Spleen (tissue), 7 donors: ENCODE data around the gene XPO6.

Experiments used
- POLR2A ChIP-seq, 3 donors: fragments of 450-650 bp; IDR thresholded peaks; one replicate each; pipeline ENCODE4 v1.5.1; 2017; ENCODE audit warnings: antibody characterized with exemption in 3 of 3, mild to moderate bottlenecking in 1 of 3
- POLR2AphosphoS5 ChIP-seq, 3 donors: sonication (generic); formaldehyde crosslinking; IDR thresholded peaks; one replicate each; pipeline ENCODE4 v1.5.1; 2017; ENCODE audit warnings: antibody characterized with exemption in 3 of 3
- TF ChIP-seq, protein P1 (sequence below), 11 experiments: fragments of 200-600 bp in 7 of 11; fragments of 450-650 bp in 4 of 11; sonication (generic) in 4 of 11; IDR thresholded peaks in 8 of 11; conservative IDR thresholded peaks in 3 of 11; 1 replicate in 7 of 11; 2 replicates in 4 of 11; pipeline versions ENCODE4 v1.4.0 to v1.8.0; 2016 to 2021; ENCODE audit warnings: antibody characterized with exemption in 11 of 11, inconsistent platforms in 4 of 11, mild to moderate bottlenecking in 1 of 11
- donor health status: DM: no; HTN: no; CAD: no; lungs with moderate emphysema.
- donor health status: DM: no; HTN: no; CAD: no.
- donor health status: DM: no; HTN: no; CAD: no.

DNA sequence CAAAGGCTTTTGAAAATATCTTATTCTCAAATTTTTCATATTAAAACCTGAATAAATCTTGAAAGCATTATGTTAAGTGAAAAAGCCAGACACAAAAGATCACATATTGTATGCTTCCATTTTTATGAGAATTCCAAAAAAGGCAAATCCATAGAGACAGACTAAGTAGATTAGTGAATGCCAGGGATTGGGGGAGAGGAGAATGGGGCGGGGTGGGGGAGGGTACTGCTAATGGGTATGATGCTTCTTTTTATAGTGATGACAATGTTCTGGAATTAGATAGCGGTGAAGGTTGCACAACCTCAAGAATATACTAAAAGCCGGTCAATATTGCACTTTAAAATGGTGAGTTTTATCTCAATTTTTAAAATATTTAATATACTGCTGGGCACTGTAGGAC, 44.0 kb downstream of the XPO6 start:
- TF ChIP-seq, protein P1, sequence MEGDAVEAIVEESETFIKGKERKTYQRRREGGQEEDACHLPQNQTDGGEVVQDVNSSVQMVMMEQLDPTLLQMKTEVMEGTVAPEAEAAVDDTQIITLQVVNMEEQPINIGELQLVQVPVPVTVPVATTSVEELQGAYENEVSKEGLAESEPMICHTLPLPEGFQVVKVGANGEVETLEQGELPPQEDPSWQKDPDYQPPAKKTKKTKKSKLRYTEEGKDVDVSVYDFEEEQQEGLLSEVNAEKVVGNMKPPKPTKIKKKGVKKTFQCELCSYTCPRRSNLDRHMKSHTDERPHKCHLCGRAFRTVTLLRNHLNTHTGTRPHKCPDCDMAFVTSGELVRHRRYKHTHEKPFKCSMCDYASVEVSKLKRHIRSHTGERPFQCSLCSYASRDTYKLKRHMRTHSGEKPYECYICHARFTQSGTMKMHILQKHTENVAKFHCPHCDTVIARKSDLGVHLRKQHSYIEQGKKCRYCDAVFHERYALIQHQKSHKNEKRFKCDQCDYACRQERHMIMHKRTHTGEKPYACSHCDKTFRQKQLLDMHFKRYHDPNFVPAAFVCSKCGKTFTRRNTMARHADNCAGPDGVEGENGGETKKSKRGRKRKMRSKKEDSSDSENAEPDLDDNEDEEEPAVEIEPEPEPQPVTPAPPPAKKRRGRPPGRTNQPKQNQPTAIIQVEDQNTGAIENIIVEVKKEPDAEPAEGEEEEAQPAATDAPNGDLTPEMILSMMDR (IDR thresholded peaks at IDR 0.05 in 8 of 11, conservative IDR thresholded peaks at IDR 0.05 in 3 of 11) = no peak
- no peak for TF ChIP-seq POLR2A (IDR thresholded peaks at IDR 0.05)
- no peak for TF ChIP-seq POLR2AphosphoS5 (IDR thresholded peaks at IDR 0.05)
